HG02571 (cell line): ENCODE measurements around the gene C2orf92.

ENCODE experiments used
- ATAC-seq: cut with Tn5 transposase; IDR thresholded peaks from one replicate; pipeline ENCODE4 v1.9.1; 2021; ENCODE audit warnings: mild to moderate bottlenecking, moderate library complexity; ENCODE audit not compliant: unreplicated experiment

The C2orf92 gene

GRCh38 chr2:97712693-97713295 lies 43.3 kb downstream of the C2orf92 start:
- no peak for ATAC-seq

GRCh38 chr2:97713296-97714083 lies 44.0 kb downstream of the C2orf92 start, which contains the start of gene ZAP70:
Gene ZAP70, plus strand, starts transcription at chr2:97713576. Its CDS starts 10,461 bp downstream, at chr2:97724037.
- no peak for ATAC-seq

GRCh38 chr2:97714084-97714949 lies 44.8 kb downstream of the C2orf92 start:
- no peak for ATAC-seq

GRCh38 chr2:97714950-97715652 lies 45.6 kb downstream of the C2orf92 start:
- no peak for ATAC-seq

- no peak for ATAC-seq
These were observed 46.6 kb downstream of the C2orf92 start for GRCh38 chr2:97715951-97716694.

GRCh38 chr2:97716695-97717612 lies 47.4 kb downstream of the C2orf92 start:
- no peak for ATAC-seq

- no peak for ATAC-seq
These were observed 48.1 kb downstream of the C2orf92 start for GRCh38 chr2:97717613-97717995.

- no peak for ATAC-seq
These were observed 48.8 kb downstream of the C2orf92 start for GRCh38 chr2:97718051-97718882.

- ATAC-seq, result no peak
These were observed 49.4 kb downstream of the C2orf92 start for GRCh38 chr2:97718942-97719341.

- no peak for ATAC-seq
These were observed 50.0 kb downstream of the C2orf92 start for GRCh38 chr2:97719362-97720155.

GRCh38 chr2:97720746-97721145 lies 51.2 kb downstream of the C2orf92 start:
- no peak for ATAC-seq

- ATAC-seq, result no peak
These were observed 52.7 kb downstream of the C2orf92 start for GRCh38 chr2:97722227-97722626.

GRCh38 chr2:97723156-97724072 lies 53.9 kb downstream of the C2orf92 start:
- ATAC-seq, result no peak

GRCh38 chr2:97724073-97724410 lies 54.5 kb downstream of the C2orf92 start:
- no peak for ATAC-seq

- no peak for ATAC-seq
These were observed 55.0 kb downstream of the C2orf92 start for GRCh38 chr2:97724501-97724900.

GRCh38 chr2:97724946-97725688 lies 55.6 kb downstream of the C2orf92 start:
- ATAC-seq, result no peak
